ENCODE data around the gene SGCG.

GRCh38 chr13:23325191-23325590 lies 144.4 kb downstream of the SGCG start:
- TF ChIP-seq CTCF (IDR thresholded peaks at IDR 0.05) (no peak), POLR2AphosphoS5 (IDR thresholded peaks at IDR 0.05) (no peak)

Measured in suprapubic skin (tissue), 3 donors.